ENCODE measurements around the gene EEF1G. TPM values are rescaled to one million over a fixed set of nuclear protein-coding genes. Genes with fewer than 3 reads are reported as not detected.

EEF1G gene
- total RNA-seq, 6 donors from 2014 or later, result 557 to 997 (median 889) TPM

- 89 to 99% methylated on average over 8 of the region's 8 CpGs for WGBS, 2 donors
- Histone ChIP-seq H3K9me3 (no peaks in the 10 kb centered on the region), H3K4me3 (no peak overlapping the region), H3K36me3 (peaks cover 12 to 55% (median 30%) of the 10 kb centered on the region in 4 donors), H3K4me1 (peaks cover 27 to 40% (median 33%) of the 10 kb centered on the region in 4 donors), H3K27me3 (no peaks in the 10 kb centered on the region), H3K27ac (no peak overlapping the region)
- DNase-seq (no peak), ATAC-seq (ENCODE audit: low FRiP score in 2 of 2) (no peak)
- TF ChIP-seq POLR2A (IDR thresholded peaks at IDR 0.05) (no peak), EP300 (IDR thresholded peaks at IDR 0.05) (no peak), POLR2AphosphoS5 (IDR thresholded peaks at IDR 0.05) (no peak), CTCF (IDR thresholded peaks at IDR 0.05) (no peak)
These were observed 30.1 kb upstream of the EEF1G start for GRCh38 chr11:62603776-62604299.

GRCh38 chr11:62603072-62603408 lies 29.3 kb upstream of the EEF1G start:
- H3K27ac ChIP-seq, result peak overlapping the region; percentile 91 to 100 (median 97)
- 83% methylated on average over 4 to 13 of the region's 13 CpGs for WGBS, 2 donors
- H3K27me3 ChIP-seq, result no peaks in the 10 kb centered on the region
- H3K9me3 ChIP-seq, result no peaks in the 10 kb centered on the region
- DNase-seq (no peak), ATAC-seq (ENCODE audit: low FRiP score in 2 of 2) (no peak)
- H3K36me3 ChIP-seq, result peaks cover 12 to 53% (median 31%) of the 10 kb centered on the region in 4 donors
- H3K4me1 ChIP-seq, result peaks cover 32 to 43% (median 37%) of the 10 kb centered on the region in 4 donors
- peak overlapping the region in 3 of 4 donors; percentile 76 to 91 (median 85) for H3K4me3 ChIP-seq
- TF ChIP-seq EP300 (IDR thresholded peaks at IDR 0.05) (no peak), POLR2AphosphoS5 (IDR thresholded peaks at IDR 0.05) (no peak), POLR2A (IDR thresholded peaks at IDR 0.05) (no peak), CTCF (IDR thresholded peaks at IDR 0.05) (no peak)

GRCh38 chr11:62602141-62603071 lies 28.7 kb upstream of the EEF1G start:
- 25 to 41% methylated on average over 14 to 82 of the region's 96 CpGs for WGBS, 2 donors
- Histone ChIP-seq H3K27ac (peak overlapping the region; percentile 91 to 100 (median 97)), H3K36me3 (peaks cover 19 to 53% (median 34%) of the 10 kb centered on the region in 4 donors), H3K4me1 (peaks cover 32 to 44% (median 36%) of the 10 kb centered on the region in 4 donors), H3K9me3 (no peaks in the 10 kb centered on the region), H3K27me3 (no peaks in the 10 kb centered on the region), H3K4me3 (peak overlapping the region; percentile 59 to 91 (median 80))
- ATAC-seq (ENCODE audit: low FRiP score in 2 of 2) (peak; percentile 76), DNase-seq (peak; percentile 82 to 91)
- TF ChIP-seq POLR2A (IDR thresholded peaks at IDR 0.05) (peak in 2 of 4 donors; percentile 16 to 19), CTCF (IDR thresholded peaks at IDR 0.05) (peak in 3 of 6 experiments; percentile 22 to 45 (median 36)), EP300 (IDR thresholded peaks at IDR 0.05) (no peak), POLR2AphosphoS5 (IDR thresholded peaks at IDR 0.05) (peak; percentile 33 to 54)

- ATAC-seq (ENCODE audit: low FRiP score in 2 of 2), result peak; percentile 94 to 97
- Histone ChIP-seq H3K4me3 (peak within 1 kb of the TSS; percentile 59 to 91 (median 80)), H3K36me3 (peaks cover 19 to 52% (median 38%) of the 10 kb centered on the region in 4 donors), H3K4me1 (peaks cover 32 to 44% (median 36%) of the 10 kb centered on the region in 4 donors), H3K27ac (peak within 1 kb of the TSS; percentile 91 to 100 (median 97)), H3K27me3 (no peaks in the 10 kb centered on the region), H3K9me3 (no peaks in the 10 kb centered on the region)
- DNase-seq, result peak; percentile 97 to 98
- TF ChIP-seq POLR2A (IDR thresholded peaks at IDR 0.05) (peak in 2 of 4 donors; percentile 39 to 78), CTCF (IDR thresholded peaks at IDR 0.05) (peak in 2 of 6 experiments; percentile 13 to 22), POLR2AphosphoS5 (IDR thresholded peaks at IDR 0.05) (peak; percentile 46 to 71), EP300 (IDR thresholded peaks at IDR 0.05) (no peak)
- 0% methylated on average over 26 to 31 of the region's 83 CpGs for WGBS, 2 donors
These were observed 27.9 kb upstream of the EEF1G start, which contains the start of gene MTA2 for GRCh38 chr11:62601372-62602140. MTA2 (minus strand) TSS chr11:62601865; CDS start chr11:62601450, 415 bp downstream.
